GM19463 (cell line): ENCODE measurements around the gene PRPS1L1.

ENCODE experiments used
- ATAC-seq: cut with Tn5 transposase; IDR thresholded peaks from one replicate; pipeline ENCODE4 v1.9.1; 2021; ENCODE audit warnings: mild to moderate bottlenecking, moderate library complexity; ENCODE audit not compliant: unreplicated experiment

The PRPS1L1 gene

DNA sequence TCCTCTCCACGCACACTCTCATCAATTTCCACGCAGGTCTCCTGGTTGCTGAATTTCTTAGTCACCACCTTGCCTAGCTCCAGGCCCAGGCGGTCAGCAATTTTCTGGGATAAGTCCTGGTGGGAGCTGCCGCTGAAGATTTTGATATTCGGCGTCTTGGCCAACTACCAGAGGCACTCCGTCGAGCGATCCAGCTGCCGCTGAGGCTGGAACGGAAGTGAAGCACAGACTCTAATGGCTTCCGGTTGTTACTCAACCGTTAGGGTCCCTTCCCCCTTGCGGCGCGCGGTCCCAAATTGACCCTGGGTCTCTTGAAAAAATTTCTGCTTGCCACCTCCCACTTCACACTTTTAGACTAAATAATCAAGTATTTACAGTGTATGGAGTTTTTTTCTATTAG is at the start of gene PRPS1L1:
Gene PRPS1L1, minus strand, starts transcription at position 219 of the 400 bp plus-strand sequence.
- ATAC-seq: no peak

DNA sequence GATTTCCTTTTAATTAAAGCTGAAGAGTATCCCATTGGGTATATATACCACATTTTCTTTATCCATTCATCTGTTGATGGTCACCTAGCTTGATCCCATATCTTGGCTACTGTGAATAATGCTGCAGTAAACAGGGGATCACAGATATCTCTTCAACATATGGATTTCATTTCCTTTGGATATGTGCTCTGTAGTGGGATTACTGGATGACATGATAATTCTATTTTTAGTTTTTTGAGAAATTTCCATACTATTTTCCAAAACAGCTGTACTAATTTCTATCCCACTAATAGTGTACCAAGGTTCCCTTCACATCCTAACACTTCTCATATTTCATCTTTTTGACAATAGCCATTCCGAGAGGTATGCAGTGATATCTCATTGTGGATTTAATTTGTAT is 48.8 kb upstream of the PRPS1L1 start:
- no peak for ATAC-seq

DNA sequence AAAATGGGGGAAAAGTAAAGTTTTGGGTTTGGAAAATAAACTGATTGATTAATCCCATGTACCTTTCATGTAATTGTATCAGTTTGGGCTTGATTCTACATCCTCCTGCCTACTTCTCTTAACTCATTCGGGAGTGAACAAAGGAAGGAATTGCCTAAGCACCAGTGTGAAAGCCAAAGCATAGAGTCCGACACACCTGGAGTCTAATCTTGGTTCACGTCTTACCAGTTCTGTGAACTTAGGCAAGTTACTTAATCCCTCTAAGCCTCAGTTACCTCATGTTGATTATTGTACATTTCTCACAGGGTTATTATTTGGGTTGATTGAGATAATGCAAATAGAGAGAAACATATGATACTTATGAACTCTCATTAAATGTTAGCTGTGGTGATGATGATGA is 41.1 kb upstream of the PRPS1L1 start:
- ATAC-seq: no peak

DNA sequence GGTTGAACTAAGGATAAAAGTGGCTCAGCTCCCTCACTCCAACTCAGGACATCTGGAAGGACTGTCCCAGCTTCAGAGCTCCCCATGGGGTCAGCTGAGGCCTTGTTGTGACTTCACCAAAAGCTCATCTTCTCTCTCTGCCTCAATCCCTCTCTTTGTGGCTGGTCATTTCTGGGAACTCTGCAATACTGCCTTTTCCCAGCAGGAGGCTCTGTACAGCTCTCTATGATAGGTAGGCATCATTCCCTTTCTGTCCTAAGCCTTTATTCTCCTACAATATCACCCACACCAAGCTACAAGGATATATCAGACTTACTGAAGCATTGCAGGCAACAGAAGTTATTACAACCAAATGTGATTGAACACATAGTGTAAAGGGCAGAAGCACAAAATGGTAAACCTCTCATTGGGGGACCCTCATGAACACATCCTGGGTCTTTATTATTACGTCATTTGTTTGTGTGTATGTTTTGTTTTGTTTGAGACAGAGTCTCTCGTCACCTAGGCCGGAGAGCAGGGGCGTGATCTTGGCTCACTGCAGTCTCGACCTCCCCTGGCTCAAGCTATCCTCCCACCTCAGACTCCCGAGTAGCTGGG is 36.7 kb upstream of the PRPS1L1 start:
- ATAC-seq: peak; percentile 47

DNA sequence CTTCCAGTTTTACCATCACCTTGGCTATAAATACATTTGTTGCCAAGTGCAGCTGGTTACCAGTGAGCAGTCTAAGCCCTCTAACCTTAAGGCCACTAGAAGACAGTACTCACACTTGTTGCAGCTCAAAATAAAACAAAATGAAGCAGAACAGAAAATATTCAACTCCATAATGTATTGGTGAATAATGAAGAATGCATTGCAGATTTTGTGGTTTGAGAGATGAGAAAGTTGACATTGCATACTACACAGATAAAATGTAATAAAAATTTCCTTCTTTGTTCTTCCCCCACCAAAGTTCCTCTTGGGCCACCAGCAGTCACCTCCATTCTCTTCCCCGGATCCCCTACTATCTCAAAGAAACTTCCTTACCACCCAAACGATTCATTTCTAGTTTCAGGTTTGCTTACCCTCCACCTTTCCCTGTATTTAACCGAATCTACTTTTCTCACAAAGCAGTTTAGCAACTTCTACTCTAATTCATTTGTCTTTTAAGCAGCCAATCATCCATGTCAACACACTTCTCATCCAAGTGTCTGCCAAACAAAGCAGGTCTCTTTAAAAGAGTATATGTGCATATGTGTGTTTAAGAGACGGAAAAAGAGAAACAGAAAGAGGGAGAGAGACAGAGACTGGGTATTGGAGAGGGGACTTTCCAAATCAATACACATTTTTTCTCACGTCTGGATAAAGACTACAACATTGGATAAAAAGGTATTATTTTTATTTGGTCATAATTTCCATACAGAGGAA is 35.7 kb upstream of the PRPS1L1 start:
- ATAC-seq: no peak

DNA sequence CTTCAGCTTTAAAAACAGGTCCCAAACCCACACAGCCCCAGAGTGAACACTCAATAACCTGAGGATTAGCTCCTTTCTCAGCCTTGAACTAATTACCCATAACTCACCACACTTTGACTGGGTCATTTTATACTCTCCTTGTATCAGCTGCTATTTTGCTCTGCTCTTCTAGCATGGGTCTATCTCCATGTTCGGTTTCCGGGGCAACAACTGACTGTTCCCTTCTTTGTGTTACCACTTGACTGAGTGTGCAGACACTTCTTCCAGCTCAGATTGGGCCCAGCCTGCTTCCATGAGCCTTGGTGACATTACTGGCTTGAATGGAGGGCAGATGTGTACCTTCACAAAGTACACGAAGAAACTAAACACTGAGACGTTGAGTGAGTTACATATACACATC is 31.5 kb upstream of the PRPS1L1 start:
- ATAC-seq: no peak

DNA sequence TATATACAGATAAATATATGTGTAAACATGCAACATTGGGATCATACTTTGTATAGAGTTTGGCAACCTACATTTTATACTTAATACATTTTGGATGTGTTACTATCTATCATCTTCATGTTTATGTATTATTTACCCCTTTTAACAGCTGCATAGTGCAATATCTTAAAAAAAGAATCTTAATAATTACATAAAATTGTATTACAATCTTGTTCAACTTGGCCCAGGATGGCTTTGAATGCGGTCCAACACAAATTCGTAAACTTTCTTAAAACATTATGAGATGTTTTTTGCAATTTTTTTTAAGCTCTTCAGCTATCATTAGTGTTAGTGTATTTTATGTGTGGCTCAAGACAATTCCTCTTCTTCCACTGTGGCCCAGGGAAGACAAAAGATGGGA is 26.3 kb upstream of the PRPS1L1 start:
- no peak for ATAC-seq

DNA sequence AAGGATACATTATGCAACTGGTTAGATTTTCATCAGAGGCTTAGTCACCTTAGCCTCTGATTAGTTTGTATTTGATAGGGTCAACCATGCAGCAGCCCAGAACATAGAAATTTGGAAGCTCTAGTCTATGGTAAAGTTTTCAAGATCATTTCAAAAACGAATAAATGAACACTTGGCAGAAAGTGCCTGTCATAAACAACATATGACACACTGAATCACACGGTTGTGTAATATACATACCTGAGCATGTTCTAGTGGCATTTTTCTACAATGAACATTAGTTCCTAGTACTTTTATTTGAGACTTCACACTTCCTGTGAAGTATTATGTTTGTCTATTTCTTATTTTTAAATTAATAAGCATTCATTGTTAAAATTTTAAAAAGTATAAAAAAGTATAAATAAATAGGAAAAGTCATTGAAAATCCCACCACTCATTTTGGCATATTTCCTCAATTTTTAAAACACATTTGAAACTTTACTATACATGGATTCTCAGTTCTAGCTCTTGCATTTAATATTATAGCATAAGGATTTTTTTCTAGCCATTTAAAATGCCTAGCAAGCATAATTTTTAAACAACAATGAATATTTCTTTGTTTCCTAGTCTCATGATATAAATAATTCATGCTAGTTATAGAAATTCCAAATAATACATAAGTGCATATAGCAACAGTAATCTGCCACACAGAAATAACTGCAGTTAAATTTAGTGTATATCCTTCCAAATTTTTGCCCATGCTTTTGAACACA is 25.7 kb upstream of the PRPS1L1 start:
- no peak for ATAC-seq

DNA sequence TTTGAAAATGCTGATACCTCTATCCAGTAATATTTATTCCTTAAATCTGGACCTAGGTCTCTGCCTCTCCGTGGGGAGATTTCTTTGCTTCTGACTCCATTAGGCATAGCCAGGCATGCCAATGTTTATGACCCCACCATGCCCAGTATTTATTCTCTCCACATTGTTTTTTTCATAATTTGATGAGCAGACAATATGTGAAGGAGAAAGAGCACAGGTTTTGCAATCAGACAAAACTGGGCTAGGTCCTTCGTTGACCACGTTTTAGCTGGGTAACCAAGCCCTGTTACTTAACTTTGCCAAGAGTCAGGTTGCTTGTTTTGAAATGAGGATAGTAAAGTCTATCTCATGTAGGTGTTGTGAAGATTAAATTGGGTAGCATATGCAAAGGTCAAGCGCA is 21.6 kb upstream of the PRPS1L1 start:
- ATAC-seq: no peak

DNA sequence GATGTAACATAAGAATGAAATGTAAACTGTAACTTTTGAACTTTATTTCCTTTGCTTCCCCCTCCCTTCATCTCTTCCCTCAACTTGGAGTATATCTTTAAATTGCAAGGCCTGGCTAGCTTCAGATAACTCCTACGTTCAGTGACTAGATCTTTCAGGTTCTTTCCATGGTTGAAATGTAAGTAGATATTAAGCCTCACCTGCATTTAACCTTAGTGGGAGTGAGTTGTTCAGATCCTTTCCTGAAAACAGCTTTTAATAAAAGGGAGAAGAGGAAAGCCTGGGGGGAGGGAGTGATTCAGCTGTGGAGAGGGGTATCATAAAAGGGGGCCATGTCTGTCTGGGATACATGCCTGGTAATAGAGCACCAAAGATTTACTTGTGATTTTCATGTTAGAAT is 19.0 kb upstream of the PRPS1L1 start:
- no peak for ATAC-seq

DNA sequence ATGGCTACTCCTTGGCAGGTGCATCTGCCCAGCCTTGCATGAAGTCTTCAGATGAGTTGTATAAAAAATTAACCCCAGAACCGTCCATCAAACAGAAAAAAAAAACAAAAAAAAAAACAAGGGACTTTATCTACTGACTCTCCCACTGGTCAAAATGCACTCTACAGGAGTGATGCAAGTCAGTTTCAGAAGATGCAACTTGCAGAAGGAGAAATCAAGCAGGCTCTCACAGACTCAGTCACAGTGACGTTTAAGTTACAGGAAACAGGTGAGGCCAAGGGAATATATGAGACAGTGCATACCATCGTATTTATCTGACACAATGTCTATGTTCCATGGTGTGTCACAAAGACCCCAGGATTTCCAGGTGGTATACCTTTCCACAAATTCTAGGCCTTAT is 17.5 kb upstream of the PRPS1L1 start:
- ATAC-seq: no peak

DNA sequence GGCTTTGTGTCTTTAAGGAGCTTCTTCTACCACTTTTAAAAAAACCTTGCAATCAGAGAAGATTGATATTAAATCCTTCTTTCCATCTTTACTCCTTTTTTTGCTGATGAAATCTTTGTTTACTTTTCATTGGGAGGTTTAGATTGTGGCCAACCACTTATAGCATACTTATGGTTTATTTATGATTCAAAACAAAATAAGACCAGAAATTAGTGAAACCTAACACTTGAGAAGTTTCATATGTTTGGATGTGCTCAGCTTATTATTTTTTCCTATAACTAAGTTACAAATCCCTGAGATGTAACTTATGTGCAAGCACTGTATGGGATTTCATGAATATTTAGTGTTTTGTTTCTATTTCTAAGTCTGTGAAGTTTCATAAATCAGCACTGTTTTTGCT is 13.5 kb upstream of the PRPS1L1 start:
- ATAC-seq: no peak

DNA sequence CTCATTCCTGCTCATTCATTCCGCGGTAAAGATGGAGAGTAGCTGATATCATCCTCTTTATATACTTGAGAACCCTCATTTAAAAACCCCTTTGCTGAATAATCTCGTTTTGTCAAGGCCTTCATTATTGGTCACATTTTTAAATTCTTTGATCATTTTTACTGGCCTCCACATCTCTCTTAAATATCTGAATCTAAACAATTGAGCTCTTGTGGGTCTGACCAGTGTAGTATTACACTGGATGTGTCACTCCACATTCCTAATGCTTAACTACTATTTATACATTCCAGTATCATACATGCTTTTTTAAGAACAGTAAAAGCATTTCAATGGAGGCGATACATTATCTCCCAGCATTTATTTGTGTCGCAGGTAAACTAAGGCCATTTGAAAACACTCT is 12.6 kb upstream of the PRPS1L1 start:
- no peak for ATAC-seq

DNA sequence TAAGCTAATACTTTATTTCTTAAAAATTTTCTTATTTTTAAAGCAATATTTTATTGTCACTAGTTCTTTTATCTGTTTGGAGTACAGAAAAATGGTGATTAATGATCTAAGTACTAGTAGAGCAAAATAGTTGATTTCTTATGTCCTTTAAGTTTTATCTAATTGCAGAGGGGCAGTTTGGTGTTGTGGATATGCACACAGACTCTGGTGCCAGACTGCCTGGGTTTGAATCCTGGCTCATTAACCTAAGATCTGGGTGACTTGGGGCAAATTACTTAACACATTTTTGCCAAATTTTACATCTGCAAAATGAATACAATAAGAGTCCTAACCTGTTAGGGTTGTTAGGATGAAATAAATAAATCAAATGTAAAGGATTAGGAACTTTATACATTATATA is 10.7 kb upstream of the PRPS1L1 start:
- no peak for ATAC-seq

DNA sequence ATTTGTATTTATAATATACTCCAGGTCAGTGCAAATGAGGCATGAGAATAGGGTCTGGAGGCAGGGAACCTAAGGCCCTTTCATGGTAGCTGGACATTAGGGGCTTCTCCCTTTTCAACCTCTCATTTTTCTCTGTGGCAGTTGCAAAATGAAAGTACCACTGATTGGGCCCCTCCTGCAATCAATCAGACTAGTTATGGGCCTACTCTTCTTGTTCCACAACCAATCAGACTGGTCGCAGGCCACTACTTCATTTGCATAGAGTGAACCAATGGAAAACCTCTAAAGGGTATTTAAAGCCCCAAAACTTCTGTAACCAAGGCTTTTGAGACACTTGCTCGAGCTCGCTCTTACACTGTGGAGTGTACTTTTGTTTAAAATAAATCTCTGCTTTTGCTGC is 10.0 kb upstream of the PRPS1L1 start:
- ATAC-seq: no peak

DNA sequence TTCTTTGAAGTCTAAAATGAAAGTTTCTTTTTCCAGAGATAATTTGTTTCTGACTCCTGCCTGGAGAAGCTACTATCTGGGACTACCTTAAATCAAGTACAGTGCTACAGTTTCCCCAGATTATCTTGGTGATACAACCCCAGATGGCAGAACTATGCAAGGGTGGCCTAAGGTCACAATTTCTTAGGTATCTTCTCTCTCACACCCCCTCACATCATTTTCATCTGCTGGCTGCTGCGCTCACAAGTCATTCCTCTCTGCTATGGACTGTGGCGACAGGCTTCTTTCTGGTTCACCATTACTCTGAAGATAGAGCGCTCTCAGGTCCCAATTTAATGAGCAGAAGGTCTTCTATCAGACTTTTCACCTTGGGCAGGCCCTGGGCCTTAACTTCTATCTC is 9.1 kb upstream of the PRPS1L1 start:
- no peak for ATAC-seq

DNA sequence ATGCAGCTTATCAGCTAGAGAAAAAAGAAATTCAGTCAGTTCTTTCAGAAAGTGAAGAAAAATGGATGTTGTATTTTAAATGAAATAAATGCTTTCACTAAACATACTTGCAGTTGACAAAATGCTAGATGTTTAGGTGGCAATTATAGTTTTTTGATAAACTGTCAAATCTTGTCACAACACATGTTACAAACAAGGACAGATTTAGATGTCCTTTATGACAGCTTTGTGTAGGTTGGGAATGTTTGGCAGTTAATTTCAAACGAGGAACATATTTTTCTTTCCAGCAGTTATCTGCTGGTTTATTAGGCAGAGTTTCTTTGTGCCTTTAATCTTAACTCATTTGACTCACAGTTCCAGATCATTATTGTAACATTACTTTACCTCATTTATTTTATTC is 3.1 kb upstream of the PRPS1L1 start:
- ATAC-seq: no peak

DNA sequence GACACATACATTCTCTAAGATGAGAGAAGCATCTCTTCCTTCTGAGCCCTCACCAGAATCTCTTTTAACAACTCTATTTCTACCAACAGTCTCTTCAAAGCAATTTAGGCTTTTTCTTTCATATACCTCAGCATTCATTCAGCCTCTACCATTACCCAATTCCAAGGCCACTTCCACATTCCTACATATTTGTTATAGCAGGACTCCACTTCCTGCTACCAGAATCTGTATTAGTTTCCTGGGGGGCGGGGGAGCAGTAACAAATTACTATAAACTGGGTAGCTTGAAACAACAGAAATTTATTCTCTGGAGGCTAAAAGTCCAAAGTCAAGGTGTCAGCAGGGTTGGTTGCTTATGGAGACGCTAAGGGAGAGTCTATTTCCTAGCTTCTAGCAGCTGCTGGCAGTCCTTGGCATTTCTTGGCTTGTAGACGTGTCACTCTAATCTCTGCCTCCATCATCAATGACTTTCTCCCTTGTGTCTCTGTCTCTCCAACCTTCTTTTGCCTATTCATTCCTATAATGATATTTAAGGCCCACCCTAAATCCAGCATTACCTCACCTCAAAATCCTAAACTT is 7.4 kb downstream of the PRPS1L1 start:
- no peak for ATAC-seq

DNA sequence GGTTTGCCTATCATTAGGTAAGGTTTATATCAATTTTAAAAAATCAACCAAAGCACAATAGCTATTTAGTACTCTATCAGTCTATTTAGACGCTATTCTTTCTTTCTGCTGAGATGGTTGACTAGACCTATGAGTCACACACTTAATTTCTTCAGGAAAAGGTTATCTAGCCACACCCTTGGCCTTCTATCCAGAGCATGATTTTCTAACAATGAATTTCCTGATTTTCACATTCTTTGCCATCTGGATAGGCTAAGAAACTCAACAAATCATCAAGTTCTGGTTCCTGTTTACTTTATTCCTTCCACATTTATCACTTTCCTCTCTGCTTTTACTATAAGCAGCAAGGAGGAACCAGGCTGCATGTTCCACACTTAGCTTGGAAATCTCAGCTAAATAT is 8.1 kb downstream of the PRPS1L1 start:
- no peak for ATAC-seq

DNA sequence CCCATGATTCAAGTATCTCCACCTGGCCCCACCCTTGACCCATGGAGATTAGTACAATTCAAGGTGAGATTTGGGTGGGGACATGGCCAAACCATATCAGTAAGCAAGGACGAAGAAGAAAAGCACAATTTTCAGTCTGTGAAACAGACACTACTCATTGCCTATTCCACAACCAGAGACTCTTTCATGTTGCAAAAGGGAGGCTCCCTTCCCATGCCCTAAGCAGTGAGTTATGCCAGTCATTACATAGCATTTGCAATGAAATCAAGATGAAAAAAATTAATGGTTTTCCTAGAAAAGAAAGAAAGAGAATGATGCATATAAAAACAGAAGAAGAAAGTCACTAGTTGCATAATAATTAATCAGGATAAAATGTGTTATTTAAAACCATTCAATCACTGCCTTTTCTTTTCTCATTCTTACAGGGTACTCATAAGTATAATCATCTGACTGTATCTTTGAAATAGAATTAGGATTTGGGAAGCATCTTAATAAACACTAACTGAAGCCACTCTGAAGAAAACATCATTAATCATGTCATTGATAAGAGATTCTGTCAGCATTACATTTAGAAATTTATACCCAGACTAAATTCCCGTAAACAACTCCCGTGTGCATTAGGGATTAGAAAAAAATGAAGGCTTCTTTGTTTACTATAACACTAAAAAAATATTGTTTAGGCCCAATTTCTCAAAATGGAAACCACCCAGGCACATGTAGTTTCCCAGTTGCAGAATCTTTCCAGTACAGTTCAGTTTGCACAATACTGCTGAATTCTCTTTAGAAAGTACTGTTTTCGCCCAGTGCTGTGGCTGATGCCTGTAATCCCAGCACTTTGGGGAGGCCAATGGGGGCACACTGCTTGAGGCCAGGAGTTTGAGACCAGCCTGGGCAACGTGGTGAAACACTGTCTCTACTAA is 9.1 kb downstream of the PRPS1L1 start:
- no peak for ATAC-seq
